H1 (cell line): ENCODE measurements around the gene TMED5.

Source experiments
- EZH2 ChIP-seq: fragments of 200-600 bp; sonication (generic); IDR thresholded peaks from 2 replicates; pipeline ENCODE4 v1.7.1; 2012; ENCODE audit warnings: low read depth, mild to moderate bottlenecking, moderate library complexity, low read length, inconsistent platforms; ENCODE audit not compliant: severe bottlenecking
- GTF2F1 ChIP-seq: IDR thresholded peaks from 2 replicates; pipeline ENCODE4 v1.6.1; 2012; ENCODE audit warnings: low read depth, low read length, improper control_type of control experiment, borderline replicate concordance
- JUND ChIP-seq: IDR thresholded peaks from 2 replicates; pipeline ENCODE4 v1.6.1; 2011; ENCODE audit warnings: mild to moderate bottlenecking, improper control_type of control experiment, low read length
- NANOG ChIP-seq: IDR thresholded peaks from 2 replicates; pipeline ENCODE4 v1.6.1; 2011; ENCODE audit warnings: low read length, low read depth, mild to moderate bottlenecking, inconsistent platforms; ENCODE audit not compliant: insufficient read depth, poor library complexity, severe bottlenecking
- POLR2A ChIP-seq, 2 experiments: IDR thresholded peaks; 1 replicate in 1 of 2; 2 replicates in 1 of 2; pipeline ENCODE4 v1.6.1; 2011; ENCODE audit warnings: low read depth in 2 of 2, low read length in 2 of 2, mild to moderate bottlenecking in 2 of 2; ENCODE audit errors: control extremely low read depth in 1 of 2
- POLR2AphosphoS5 ChIP-seq: IDR thresholded peaks from 2 replicates; pipeline ENCODE4 v1.6.1; 2011; ENCODE audit warnings: low read depth, low read length
- TBP ChIP-seq: IDR thresholded peaks from 2 replicates; pipeline ENCODE4 v1.6.1; 2011; ENCODE audit warnings: low read depth, low read length, improper control_type of control experiment
- ZNF274 ChIP-seq: IDR thresholded peaks from 2 replicates; pipeline ENCODE4 v1.7.0; 2012; ENCODE audit warnings: low read length, borderline replicate concordance; ENCODE audit errors: extremely low read depth
- TF ChIP-seq, protein P1 (sequence below): IDR thresholded peaks from 2 replicates; pipeline ENCODE4 v1.6.1; 2012; ENCODE audit warnings: inconsistent platforms
- TF ChIP-seq, protein P2 (sequence below), 3 experiments: IDR thresholded peaks; 1 replicate in 2 of 3; 2 replicates in 1 of 3; pipeline versions ENCODE4 v1.5.1 to v1.6.1; 2011; ENCODE audit warnings: low read length in 3 of 3, mild to moderate bottlenecking in 3 of 3, inconsistent platforms in 2 of 3, low read depth in 1 of 3, moderate library complexity in 1 of 3; ENCODE audit not compliant: insufficient read depth in 1 of 3; ENCODE audit errors: control extremely low read depth in 1 of 3
- TF ChIP-seq, protein P3 (sequence below): IDR thresholded peaks from 2 replicates; pipeline ENCODE4 v1.6.1; 2012; ENCODE audit warnings: low read length, inconsistent platforms

DNA sequence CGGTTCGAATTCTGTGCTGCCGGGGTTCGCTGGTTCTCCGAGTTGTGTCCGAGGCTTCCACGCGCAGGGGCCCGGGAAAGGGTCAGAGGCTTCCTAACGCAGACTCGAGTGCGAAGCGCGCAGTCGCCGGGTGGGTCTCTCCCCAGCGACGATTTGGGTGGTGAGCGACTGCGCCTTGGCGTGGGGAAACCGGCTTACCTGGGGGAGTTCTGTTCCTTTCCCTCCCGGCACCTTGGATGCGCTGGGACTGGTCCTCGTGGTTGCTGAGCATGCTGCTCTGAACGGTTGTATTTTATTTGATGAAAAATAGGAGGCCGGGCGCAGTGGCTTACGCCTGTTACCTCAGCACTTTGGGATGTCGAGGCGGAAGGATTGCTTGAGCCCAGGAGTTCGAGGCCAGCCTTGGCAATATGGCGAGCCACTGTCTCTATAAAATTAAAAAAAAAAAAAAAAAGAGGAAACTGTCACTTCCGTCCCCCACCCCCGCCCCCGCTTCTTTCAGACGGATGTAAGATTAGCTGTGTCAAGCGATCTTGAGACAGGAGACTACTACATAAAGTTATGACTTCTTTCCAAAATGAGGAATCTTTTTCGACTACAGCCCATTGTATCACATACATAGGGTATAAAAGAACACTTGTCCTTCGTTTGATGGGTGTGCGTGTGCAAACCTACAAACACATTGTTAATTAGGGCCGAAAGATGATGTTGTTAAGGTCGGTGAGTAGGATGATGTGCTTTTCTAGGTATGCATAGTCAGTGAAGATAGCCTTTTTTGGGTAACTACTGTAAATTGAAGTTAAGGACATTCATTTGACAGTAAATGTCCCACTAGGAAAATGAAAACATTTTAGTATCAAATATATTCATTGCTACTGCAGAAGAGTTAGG lies 755 bp upstream of the TMED5 start, which contains the start of gene CCDC18:
- TF ChIP-seq, protein P1, sequence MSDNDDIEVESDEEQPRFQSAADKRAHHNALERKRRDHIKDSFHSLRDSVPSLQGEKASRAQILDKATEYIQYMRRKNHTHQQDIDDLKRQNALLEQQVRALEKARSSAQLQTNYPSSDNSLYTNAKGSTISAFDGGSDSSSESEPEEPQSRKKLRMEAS = peak; percentile 72
- no peak for TF ChIP-seq NANOG
- TF ChIP-seq, protein P2, sequence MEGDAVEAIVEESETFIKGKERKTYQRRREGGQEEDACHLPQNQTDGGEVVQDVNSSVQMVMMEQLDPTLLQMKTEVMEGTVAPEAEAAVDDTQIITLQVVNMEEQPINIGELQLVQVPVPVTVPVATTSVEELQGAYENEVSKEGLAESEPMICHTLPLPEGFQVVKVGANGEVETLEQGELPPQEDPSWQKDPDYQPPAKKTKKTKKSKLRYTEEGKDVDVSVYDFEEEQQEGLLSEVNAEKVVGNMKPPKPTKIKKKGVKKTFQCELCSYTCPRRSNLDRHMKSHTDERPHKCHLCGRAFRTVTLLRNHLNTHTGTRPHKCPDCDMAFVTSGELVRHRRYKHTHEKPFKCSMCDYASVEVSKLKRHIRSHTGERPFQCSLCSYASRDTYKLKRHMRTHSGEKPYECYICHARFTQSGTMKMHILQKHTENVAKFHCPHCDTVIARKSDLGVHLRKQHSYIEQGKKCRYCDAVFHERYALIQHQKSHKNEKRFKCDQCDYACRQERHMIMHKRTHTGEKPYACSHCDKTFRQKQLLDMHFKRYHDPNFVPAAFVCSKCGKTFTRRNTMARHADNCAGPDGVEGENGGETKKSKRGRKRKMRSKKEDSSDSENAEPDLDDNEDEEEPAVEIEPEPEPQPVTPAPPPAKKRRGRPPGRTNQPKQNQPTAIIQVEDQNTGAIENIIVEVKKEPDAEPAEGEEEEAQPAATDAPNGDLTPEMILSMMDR (IDR thresholded peaks at IDR 0.05; ENCODE audit: control extremely low read depth in 1 of 3, insufficient read depth in 1 of 3, low read depth in 1 of 3, low read length in 3 of 3) = no peak
- TF ChIP-seq POLR2A (IDR thresholded peaks at IDR 0.05; ENCODE audit: control extremely low read depth in 1 of 2, low read depth in 2 of 2, low read length in 2 of 2) = no peak; a peak in 1 of 3 replicates
- TF ChIP-seq POLR2AphosphoS5 = no peak; the same call in 1 of the 2 replicates
- TF ChIP-seq ZNF274 = no peak
- TF ChIP-seq JUND = no peak
- TF ChIP-seq TBP = no peak
- no peak for TF ChIP-seq EZH2
- TF ChIP-seq GTF2F1 = no peak
- TF ChIP-seq, protein P3, sequence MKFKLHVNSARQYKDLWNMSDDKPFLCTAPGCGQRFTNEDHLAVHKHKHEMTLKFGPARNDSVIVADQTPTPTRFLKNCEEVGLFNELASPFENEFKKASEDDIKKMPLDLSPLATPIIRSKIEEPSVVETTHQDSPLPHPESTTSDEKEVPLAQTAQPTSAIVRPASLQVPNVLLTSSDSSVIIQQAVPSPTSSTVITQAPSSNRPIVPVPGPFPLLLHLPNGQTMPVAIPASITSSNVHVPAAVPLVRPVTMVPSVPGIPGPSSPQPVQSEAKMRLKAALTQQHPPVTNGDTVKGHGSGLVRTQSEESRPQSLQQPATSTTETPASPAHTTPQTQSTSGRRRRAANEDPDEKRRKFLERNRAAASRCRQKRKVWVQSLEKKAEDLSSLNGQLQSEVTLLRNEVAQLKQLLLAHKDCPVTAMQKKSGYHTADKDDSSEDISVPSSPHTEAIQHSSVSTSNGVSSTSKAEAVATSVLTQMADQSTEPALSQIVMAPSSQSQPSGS = no peak
